H1 (cell line): ENCODE measurements around the gene MYBPH. TPM values are rescaled to one million over a fixed set of nuclear protein-coding genes. Genes with fewer than 3 reads are reported as not detected.

Experiments used
- CTCF ChIA-PET: fragments of 300-600 bp; sonication (Branson Sonifier 250); formaldehyde crosslinking; loops from one replicate; lab custom pipeline; 2021; ENCODE audit not compliant: partially characterized antibody; lab: Charles Lee
- POLR2A ChIA-PET: fragments of 300-600 bp; sonication (Branson Sonifier 250); formaldehyde crosslinking; loops from one replicate; lab custom pipeline; 2021; ENCODE audit warnings: inconsistent platforms; ENCODE audit not compliant: partially characterized antibody; lab: Charles Lee
- DNase-seq, 2 experiments: peaks; one replicate each; pipeline versions ENCODE4 v3.0.0 to v3.0.0-alpha.2; 2010 to 2022; ENCODE audit warnings: low spot score in 2 of 2, low read depth in 1 of 2, mixed read lengths in 1 of 2
- FAIRE-seq: peaks from 2 replicates; lab custom pipeline; 2011; peaks lifted over from hg19 to GRCh38; lab: Jason Lieb, UNC
- H2AFZ ChIP-seq: 2 replicates; pipeline ENCODE4 v1.8.1; 2012; ENCODE audit warnings: low read length, inconsistent platforms
- H2AK5ac ChIP-seq: 2 replicates; pipeline ENCODE4 v1.6.1; 2013; ENCODE audit warnings: low read depth, low read length
- H2BK120ac ChIP-seq: replicated peaks from 2 replicates; pipeline ENCODE3; 2013; ENCODE audit warnings: low read depth, low read length, inconsistent platforms
- H2BK12ac ChIP-seq: 2 replicates; pipeline ENCODE4 v1.6.1; 2013; ENCODE audit warnings: low read depth, low read length
- H2BK15ac ChIP-seq: 2 replicates; pipeline ENCODE4 v1.6.1; 2013; ENCODE audit warnings: low read length
- H2BK20ac ChIP-seq: 2 replicates; pipeline ENCODE4 v1.6.1; 2013; ENCODE audit warnings: low read length
- H2BK5ac ChIP-seq: 2 replicates; pipeline ENCODE4 v1.6.1; 2013; ENCODE audit warnings: low read depth, low read length
- H3K14ac ChIP-seq: 2 replicates; pipeline ENCODE4 v1.6.1; 2013; ENCODE audit warnings: inconsistent platforms; ENCODE audit not compliant: insufficient read length
- H3K18ac ChIP-seq: 2 replicates; pipeline ENCODE4 v1.6.1; 2013; ENCODE audit warnings: low read length; ENCODE audit errors: extremely low read depth
- H3K23ac ChIP-seq: 2 replicates; pipeline ENCODE4 v1.6.1; 2013; ENCODE audit warnings: inconsistent platforms; ENCODE audit not compliant: insufficient read length
- H3K23me2 ChIP-seq: 2 replicates; pipeline ENCODE4 v1.6.1; 2013; ENCODE audit warnings: low read depth, low read length
- H3K27ac ChIP-seq: 2 replicates; pipeline ENCODE4 v1.6.1; 2011; ENCODE audit warnings: low read depth, low read length, inconsistent platforms
- H3K27me3 ChIP-seq, 4 experiments: replicated peaks in 1 of 4; 1 replicate in 1 of 4; 2 replicates in 3 of 4; pipeline versions ENCODE4 v1.6.1 to v1.8.1; 2011 to 2013; ENCODE audit warnings: low read length in 3 of 4, mild to moderate bottlenecking in 3 of 4, inconsistent platforms in 2 of 4, mixed read lengths in 2 of 4, moderate library complexity in 1 of 4; ENCODE audit not compliant: control insufficient read depth in 3 of 4, insufficient read depth in 3 of 4; ENCODE audit errors: extremely low read depth in 1 of 4
- H3K36me3 ChIP-seq, 4 experiments: 2 replicates each; pipeline versions ENCODE4 v1.6.1 to v1.8.1; 2011 to 2013; ENCODE audit warnings: mild to moderate bottlenecking in 4 of 4, low read length in 3 of 4, moderate library complexity in 2 of 4, control low read depth in 1 of 4, inconsistent platforms in 1 of 4; ENCODE audit not compliant: insufficient read depth in 4 of 4, control insufficient read depth in 2 of 4
- H3K4ac ChIP-seq: replicated peaks from 2 replicates; pipeline ENCODE3; 2013; ENCODE audit warnings: low read length, low read depth, mixed read lengths, inconsistent platforms; ENCODE audit not compliant: insufficient read length
- H3K4me1 ChIP-seq, 4 experiments: replicated peaks in 1 of 4; 1 replicate in 1 of 4; 2 replicates in 3 of 4; pipeline versions ENCODE4 v1.6.1 to v1.8.1; 2011 to 2013; ENCODE audit warnings: low read length in 3 of 4, inconsistent platforms in 2 of 4, mixed read lengths in 1 of 4; ENCODE audit not compliant: insufficient read depth in 4 of 4, control insufficient read depth in 3 of 4
- H3K4me2 ChIP-seq, 2 experiments: 2 replicates each; pipeline versions ENCODE4 v1.6.1 to v1.8.1; 2011 to 2013; ENCODE audit warnings: low read depth in 2 of 2, low read length in 2 of 2, control low read depth in 1 of 2, inconsistent platforms in 1 of 2, mild to moderate bottlenecking in 1 of 2; ENCODE audit not compliant: insufficient read depth in 1 of 2
- H3K4me3 ChIP-seq, 4 experiments: fragments of 200-600, 300-600 bp in 1 of 4; sonication (generic), shearing (Covaris generic), sonication (Bioruptor Twin) in 1 of 4; 2 replicates each; pipeline versions ENCODE4 v1.5.1 to v1.8.1; 2011 to 2016; ENCODE audit warnings: low read length in 4 of 4, low read depth in 3 of 4, control low read depth in 2 of 4, inconsistent platforms in 2 of 4, mild to moderate bottlenecking in 2 of 4, mixed read lengths in 1 of 4, moderate library complexity in 1 of 4; ENCODE audit not compliant: insufficient read depth in 2 of 4; ENCODE audit errors: extremely low read depth in 1 of 4
- H3K56ac ChIP-seq: replicated peaks from 2 replicates; pipeline ENCODE3; 2013; ENCODE audit warnings: low read depth, mild to moderate bottlenecking, mixed read lengths, low read length, inconsistent platforms; ENCODE audit not compliant: insufficient read length
- H3K79me1 ChIP-seq: 2 replicates; pipeline ENCODE4 v1.6.1; 2013; ENCODE audit warnings: low read depth, low read length, control low read depth
- H3K79me2 ChIP-seq, 2 experiments: 2 replicates each; pipeline versions ENCODE4 v1.6.1 to v1.8.1; 2012 to 2013; ENCODE audit warnings: low read length in 2 of 2, mild to moderate bottlenecking in 2 of 2, inconsistent platforms in 1 of 2; ENCODE audit not compliant: insufficient read depth in 2 of 2, control insufficient read depth in 1 of 2
- H3K9ac ChIP-seq, 4 experiments: replicated peaks in 1 of 4; 1 replicate in 1 of 4; 2 replicates in 3 of 4; pipeline versions ENCODE4 v1.6.1 to v1.8.1; 2011 to 2013; ENCODE audit warnings: low read depth in 3 of 4, low read length in 3 of 4, control low read depth in 2 of 4, mild to moderate bottlenecking in 2 of 4, moderate library complexity in 2 of 4, inconsistent platforms in 1 of 4; ENCODE audit errors: extremely low read depth in 1 of 4
- H3K9me3 ChIP-seq, 2 experiments: 2 replicates each; pipeline versions ENCODE4 v1.6.1 to v1.8.1; 2012 to 2013; ENCODE audit warnings: mild to moderate bottlenecking in 2 of 2, moderate library complexity in 2 of 2, control low read depth in 1 of 2, inconsistent platforms in 1 of 2, low read depth in 1 of 2, low read length in 1 of 2, mixed read lengths in 1 of 2; ENCODE audit not compliant: insufficient read depth in 2 of 2
- H4K20me1 ChIP-seq, 2 experiments: replicated peaks in 1 of 2; 2 replicates each; pipeline versions ENCODE3 to v1.8.1; 2011 to 2013; ENCODE audit warnings: inconsistent platforms in 2 of 2, low read length in 2 of 2, mild to moderate bottlenecking in 1 of 2; ENCODE audit not compliant: insufficient read depth in 2 of 2, control insufficient read depth in 1 of 2
- H4K5ac ChIP-seq: 2 replicates; pipeline ENCODE4 v1.6.1; 2013; ENCODE audit warnings: low read length, low read depth, mixed read lengths, inconsistent platforms; ENCODE audit not compliant: insufficient read length
- H4K8ac ChIP-seq: 2 replicates; pipeline ENCODE4 v1.8.0; 2013; ENCODE audit warnings: mild to moderate bottlenecking, moderate library complexity, low read length, inconsistent platforms; ENCODE audit not compliant: insufficient read depth; ENCODE audit errors: extremely low read depth
- H4K91ac ChIP-seq: replicated peaks from 2 replicates; pipeline ENCODE3; 2013; ENCODE audit warnings: low read length, mixed read lengths, inconsistent platforms; ENCODE audit not compliant: insufficient read length
- BCL11A ChIP-seq, 2 experiments: IDR thresholded peaks; one replicate each; pipeline ENCODE4 v1.6.1; 2011; ENCODE audit warnings: low read depth in 2 of 2, low read length in 2 of 2, mild to moderate bottlenecking in 2 of 2
- CEBPB ChIP-seq: IDR thresholded peaks from 2 replicates; pipeline ENCODE4 v1.6.1; 2012; ENCODE audit warnings: low read depth, low read length
- NANOG ChIP-seq: IDR thresholded peaks from 2 replicates; pipeline ENCODE4 v1.6.1; 2011; ENCODE audit warnings: low read length, low read depth, mild to moderate bottlenecking, inconsistent platforms; ENCODE audit not compliant: insufficient read depth, poor library complexity, severe bottlenecking
- TBP ChIP-seq: IDR thresholded peaks from 2 replicates; pipeline ENCODE4 v1.6.1; 2011; ENCODE audit warnings: low read depth, low read length, improper control_type of control experiment
- WGBS, 2 experiments: shearing (Covaris generic) in 1 of 2; methylation state at CpG; one replicate each; pipeline versions ENCODE4 v1.1.6 to v1.1.7; 2013 to 2015; ENCODE audit warnings: low lambda C conversion rate in 2 of 2, mixed read lengths in 2 of 2, inconsistent platforms in 1 of 2, low coverage in 1 of 2, missing lambda C conversion rate in 1 of 2; ENCODE audit not compliant: insufficient replicate concordance in 2 of 2, insufficient coverage in 1 of 2, insufficient read length in 1 of 2; ENCODE audit errors: extremely low coverage in 1 of 2, missing lambda C conversion rate in 1 of 2; 5-methylcytosine and 5-hydroxymethylcytosine counted together
- polyA plus RNA-seq, 7 experiments: library from polyadenylated mRNA; depleted of rRNA in 3 of 7; stranded (reverse) in 5 of 7; unstranded in 2 of 7; fragments of >200 nt in 5 of 7; fragments of 200-250 nt in 2 of 7; gene quantifications; 1 replicate in 5 of 7; 2 replicates in 1 of 7; 4 replicates in 1 of 7; pipeline versions ENCODE4 v1.2.1 to v1.2.3, GENCODE V29; 2011 to 2013; ENCODE audit warnings: missing spikeins in 2 of 7, mixed read lengths in 2 of 7
- total RNA-seq: library from RNA; stranded (reverse); fragmentation: NEBNext Ultra II Directional; extraction: Animal tissue kit (Norgen Biotek cat#: 25700); gene quantifications from 2 replicates; pipeline ENCODE4 v1.2.1, GENCODE V29; 2021
- TF ChIP-seq, protein P1 (sequence below), 3 experiments: IDR thresholded peaks; 1 replicate in 2 of 3; 2 replicates in 1 of 3; pipeline versions ENCODE4 v1.5.1 to v1.6.1; 2011; ENCODE audit warnings: low read length in 3 of 3, mild to moderate bottlenecking in 3 of 3, inconsistent platforms in 2 of 3, low read depth in 1 of 3, moderate library complexity in 1 of 3; ENCODE audit not compliant: insufficient read depth in 1 of 3; ENCODE audit errors: control extremely low read depth in 1 of 3

The MYBPH gene
- total and polyA plus RNA-seq, 2 of the 8 experiments (the other 6 are each of a cell fraction or from before 2014, with no cell fraction given) = not detected

DNA sequence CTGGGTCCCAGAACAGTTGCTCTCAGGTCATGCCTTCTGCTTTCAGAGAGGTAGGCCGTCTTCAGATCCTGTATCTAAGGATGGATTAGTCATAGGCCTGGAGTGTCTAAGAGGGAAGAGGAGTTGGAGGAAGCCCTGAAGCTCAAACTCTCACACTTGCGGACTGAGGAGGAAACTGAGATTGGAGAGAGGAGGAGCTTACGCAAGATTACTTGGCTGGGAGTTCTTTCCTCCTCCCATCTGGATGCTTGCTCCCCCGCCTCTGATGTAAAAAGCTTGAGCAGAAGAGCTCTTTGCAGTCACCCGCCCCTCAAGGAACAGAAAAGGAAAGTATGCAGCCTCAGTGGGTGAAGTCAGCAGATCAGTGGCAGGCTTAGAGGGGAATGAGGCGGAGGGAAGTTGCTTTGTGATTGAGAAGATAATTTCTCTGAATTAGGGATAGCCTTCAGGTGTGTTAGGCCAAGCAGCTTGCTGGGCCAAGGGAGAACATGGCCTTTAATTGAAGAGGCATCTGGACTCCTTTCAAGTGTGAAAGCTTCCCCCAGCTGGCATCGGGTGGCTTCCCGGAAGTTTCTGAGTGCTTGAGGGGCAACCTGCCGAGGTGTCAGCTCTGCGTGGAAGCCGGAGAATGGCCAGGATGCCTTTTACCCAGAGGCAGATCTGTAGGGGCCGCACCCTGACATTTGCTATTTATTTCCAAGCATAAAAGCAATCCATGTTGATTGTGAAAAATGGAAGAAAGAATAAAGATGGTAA is 41.5 kb downstream of the MYBPH start:
- no peak overlapping the region for H2BK120ac ChIP-seq
- H2AK5ac ChIP-seq = no peak overlapping the region
- no peaks in the 10 kb centered on the region for H3K23me2 ChIP-seq
- H3K9me3 ChIP-seq = no peaks in the 10 kb centered on the region
- ChIA-PET CTCF (interaction anchor here (0.8 to 49.1 kb wide), 11 partner anchors 10 to 139 kb away, joined by 3 to 1071 read pairs (median 28); partner anchors contain the start of genes MYOG and PPFIA4), POLR2A (interaction anchor here (0.5 to 1.7 kb wide), 6 partner anchors 8 to 417 kb away, joined by 3 to 5 read pairs (median 4); no protein-coding TSS in a partner anchor)
- no peak overlapping the region for H3K18ac ChIP-seq
- H3K27ac ChIP-seq = no peak overlapping the region
- FAIRE-seq (peak; percentile 32), DNase-seq (peak in 1 of 2 experiments; percentile 45)
- H3K23ac ChIP-seq = no peak overlapping the region
- H4K8ac ChIP-seq = no peak overlapping the region
- 84% methylated on average over 11 of the region's 12 CpGs; no CpG with 5 or more reads in 1 of the 2 experiments for WGBS, 2 experiments
- peak overlapping the region; percentile 56 for H4K91ac ChIP-seq
- 0 out of 2 replicates have a peak overlapping the region, but pooled peaks have one; percentile 62 for H2BK12ac ChIP-seq
- H2BK15ac ChIP-seq = no peak overlapping the region
- no peak overlapping the region for H3K56ac ChIP-seq
- H3K4me3 ChIP-seq = no peak overlapping the region
- H3K27me3 ChIP-seq = peaks cover 0 to 4% (median 1%) of the 10 kb centered on the region in 4 experiments; a peak in 3 of 7 replicates
- no peaks in the 10 kb centered on the region for H3K79me1 ChIP-seq
- no peak overlapping the region for H2AFZ ChIP-seq
- H4K5ac ChIP-seq = no peak overlapping the region
- no peak overlapping the region for H3K9ac ChIP-seq
- no peak overlapping the region for H3K4me2 ChIP-seq
- no peaks in the 10 kb centered on the region for H3K79me2 ChIP-seq
- no peak overlapping the region for H2BK5ac ChIP-seq
- no peak overlapping the region for H2BK20ac ChIP-seq
- H3K36me3 ChIP-seq = no peaks in the 10 kb centered on the region
- H4K20me1 ChIP-seq = peaks cover 0 to 1% of the 10 kb centered on the region in 2 experiments
- no peak overlapping the region for H3K14ac ChIP-seq
- H3K4me1 ChIP-seq = peaks cover 0 to 12% (median 6%) of the 10 kb centered on the region in 4 experiments; a peak in 4 of 7 replicates
- H3K4ac ChIP-seq = no peak overlapping the region
- TF ChIP-seq BCL11A (IDR thresholded peaks at IDR 0.05; ENCODE audit: low read depth in 2 of 2, low read length in 2 of 2) (no peak), CEBPB (peak; percentile 62), TBP (no peak), NANOG (no peak)
- TF ChIP-seq, protein P1, sequence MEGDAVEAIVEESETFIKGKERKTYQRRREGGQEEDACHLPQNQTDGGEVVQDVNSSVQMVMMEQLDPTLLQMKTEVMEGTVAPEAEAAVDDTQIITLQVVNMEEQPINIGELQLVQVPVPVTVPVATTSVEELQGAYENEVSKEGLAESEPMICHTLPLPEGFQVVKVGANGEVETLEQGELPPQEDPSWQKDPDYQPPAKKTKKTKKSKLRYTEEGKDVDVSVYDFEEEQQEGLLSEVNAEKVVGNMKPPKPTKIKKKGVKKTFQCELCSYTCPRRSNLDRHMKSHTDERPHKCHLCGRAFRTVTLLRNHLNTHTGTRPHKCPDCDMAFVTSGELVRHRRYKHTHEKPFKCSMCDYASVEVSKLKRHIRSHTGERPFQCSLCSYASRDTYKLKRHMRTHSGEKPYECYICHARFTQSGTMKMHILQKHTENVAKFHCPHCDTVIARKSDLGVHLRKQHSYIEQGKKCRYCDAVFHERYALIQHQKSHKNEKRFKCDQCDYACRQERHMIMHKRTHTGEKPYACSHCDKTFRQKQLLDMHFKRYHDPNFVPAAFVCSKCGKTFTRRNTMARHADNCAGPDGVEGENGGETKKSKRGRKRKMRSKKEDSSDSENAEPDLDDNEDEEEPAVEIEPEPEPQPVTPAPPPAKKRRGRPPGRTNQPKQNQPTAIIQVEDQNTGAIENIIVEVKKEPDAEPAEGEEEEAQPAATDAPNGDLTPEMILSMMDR (IDR thresholded peaks at IDR 0.05; ENCODE audit: control extremely low read depth in 1 of 3, insufficient read depth in 1 of 3, low read depth in 1 of 3, low read length in 3 of 3) = no peak
